GM23248 (cell line): ENCODE data around the gene SSX2IP. TPM values are rescaled to one million over a fixed set of nuclear protein-coding genes. Genes with fewer than 3 reads are reported as not detected.

Experiments
- polyA plus RNA-seq: library from polyadenylated mRNA; unstranded; fragments of >200 nt; fragmentation: Nextera tagmentation; extraction: Ambion mirVana; gene quantifications from 2 replicates; pipeline ENCODE4 v1.2.1, GENCODE V29; 2016
- total RNA-seq: library from RNA; depleted of rRNA; stranded (reverse); fragments of >200 nt; shearing (Covaris generic); gene quantifications from 2 replicates; pipeline ENCODE4 v1.2.3, GENCODE V29; 2014; rRNA removed

SSX2IP gene
- total and polyA plus RNA-seq, 2 experiments from 2014 or later: 11.3 to 15.3 TPM

Other genes starting within 250 kb of the SSX2IP start
- 18.8 and 33.0 TPM in 2 replicates for gene RPF1, start 211.2 kb downstream of the SSX2IP start, total RNA-seq
- 29.6 and 32.6 TPM in 2 replicates for gene RPF1, start 211.2 kb downstream of the SSX2IP start, polyA plus RNA-seq
- not detected in 2 replicates for gene SPATA1, start 184.1 kb downstream of the SSX2IP start, total RNA-seq
- gene SPATA1, start 184.1 kb downstream of the SSX2IP start, polyA plus RNA-seq: 0.68 and 1.0 TPM in 2 replicates
- 34.7 and 38.9 TPM in 2 replicates for gene GNG5, start 183.9 kb downstream of the SSX2IP start, total RNA-seq
- gene GNG5, start 183.9 kb downstream of the SSX2IP start, polyA plus RNA-seq: 400 and 422 TPM in 2 replicates
- 13.5 and 22.9 TPM in 2 replicates for gene CTBS, start 116.0 kb downstream of the SSX2IP start, total RNA-seq
- gene CTBS, start 116.0 kb downstream of the SSX2IP start, polyA plus RNA-seq: 52.4 and 53.7 TPM in 2 replicates
- gene LPAR3, start 202.7 kb upstream of the SSX2IP start, total RNA-seq: 0.32 and 1.1 TPM in 2 replicates
- gene LPAR3, start 202.7 kb upstream of the SSX2IP start, polyA plus RNA-seq: not detected in 2 replicates